Thyroid gland (tissue), 4 donors: ENCODE results near the gene RNF224.

Experiments used
- POLR2A ChIP-seq, 2 donors: fragments of 450-650 bp; IDR thresholded peaks; one replicate each; pipeline ENCODE4 v1.6.1; 2017; ENCODE audit warnings: antibody characterized with exemption in 2 of 2, mild to moderate bottlenecking in 2 of 2, moderate library complexity in 1 of 2
- TF ChIP-seq, protein P1 (sequence below), 6 experiments: fragments of 200-600 bp in 3 of 6; fragments of 450-650 bp in 3 of 6; sonication (generic) in 3 of 6; IDR thresholded peaks; one replicate each; pipeline ENCODE4 v1.5.1; 2016 to 2019; ENCODE audit warnings: antibody characterized with exemption in 6 of 6, mild to moderate bottlenecking in 2 of 6, inconsistent platforms in 1 of 6, moderate library complexity in 1 of 6

GRCh38 chr9:137227054-137227852, at the start of gene RNF224:
- peak in 1 of 2 donors; percentile 22 for TF ChIP-seq POLR2A (IDR thresholded peaks at IDR 0.05)
- TF ChIP-seq, protein P1, sequence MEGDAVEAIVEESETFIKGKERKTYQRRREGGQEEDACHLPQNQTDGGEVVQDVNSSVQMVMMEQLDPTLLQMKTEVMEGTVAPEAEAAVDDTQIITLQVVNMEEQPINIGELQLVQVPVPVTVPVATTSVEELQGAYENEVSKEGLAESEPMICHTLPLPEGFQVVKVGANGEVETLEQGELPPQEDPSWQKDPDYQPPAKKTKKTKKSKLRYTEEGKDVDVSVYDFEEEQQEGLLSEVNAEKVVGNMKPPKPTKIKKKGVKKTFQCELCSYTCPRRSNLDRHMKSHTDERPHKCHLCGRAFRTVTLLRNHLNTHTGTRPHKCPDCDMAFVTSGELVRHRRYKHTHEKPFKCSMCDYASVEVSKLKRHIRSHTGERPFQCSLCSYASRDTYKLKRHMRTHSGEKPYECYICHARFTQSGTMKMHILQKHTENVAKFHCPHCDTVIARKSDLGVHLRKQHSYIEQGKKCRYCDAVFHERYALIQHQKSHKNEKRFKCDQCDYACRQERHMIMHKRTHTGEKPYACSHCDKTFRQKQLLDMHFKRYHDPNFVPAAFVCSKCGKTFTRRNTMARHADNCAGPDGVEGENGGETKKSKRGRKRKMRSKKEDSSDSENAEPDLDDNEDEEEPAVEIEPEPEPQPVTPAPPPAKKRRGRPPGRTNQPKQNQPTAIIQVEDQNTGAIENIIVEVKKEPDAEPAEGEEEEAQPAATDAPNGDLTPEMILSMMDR (IDR thresholded peaks at IDR 0.05): peak; percentile 89 to 98 (median 93)
